Left lung (tissue), 10 donors: Measurements from ENCODE around the gene POLR2L. TPM values are rescaled to one million over a fixed set of nuclear protein-coding genes. Genes with fewer than 3 reads are reported as not detected.

Experiments used
- ATAC-seq: fragments of 200-7000 bp; cut with Tn5 transposase; one replicate; pipeline ENCODE4 v1.9.1; 2020; ENCODE audit warnings: moderate library complexity
- DNase-seq, 4 donors: peaks; one replicate each; pipeline ENCODE4 v3.0.0-alpha.2; 2013 to 2020
- H3K27ac ChIP-seq, 2 donors: fragments of 200-600 bp; sonication (generic) in 1 of 2; one replicate each; pipeline versions ENCODE4 v1.5.0 to v1.8.0; 2020 to 2021
- H3K27me3 ChIP-seq, 2 donors: fragments of 200-600 bp; sonication (generic) in 1 of 2; one replicate each; pipeline versions ENCODE4 v1.5.0 to v1.8.0; 2020 to 2021
- H3K36me3 ChIP-seq, 2 donors: fragments of 200-600 bp; sonication (generic) in 1 of 2; one replicate each; pipeline versions ENCODE4 v1.5.0 to v1.8.0; 2020 to 2021
- H3K4me1 ChIP-seq, 2 donors: fragments of 200-600 bp; one replicate each; pipeline ENCODE4 v1.8.0; 2021
- H3K4me3 ChIP-seq, 2 donors: fragments of 200-600 bp; sonication (generic) in 1 of 2; one replicate each; pipeline versions ENCODE4 v1.5.0 to v1.8.0; 2020 to 2021; ENCODE audit warnings: mild to moderate bottlenecking in 1 of 2
- H3K9me3 ChIP-seq, 2 donors: fragments of 200-600 bp; sonication (generic) in 1 of 2; one replicate each; pipeline versions ENCODE4 v1.5.0 to v1.8.0; 2020 to 2021
- intact Hi-C, 2 donors: fragments of 100-400 bp; cut with DNase I; formaldehyde crosslinking; loops; one replicate each; pipeline versions ENCODE4 v1.11.2 to v1.14.2; 2022
- polyA plus RNA-seq, 6 donors: library from polyadenylated mRNA; unstranded; fragments of 120-200 nt; gene quantifications; one replicate each; pipeline ENCODE4 v1.2.1, GENCODE V29; 2013; ENCODE audit not compliant: insufficient read length in 6 of 6
- total RNA-seq, 2 donors: library from RNA; stranded (reverse); fragmentation: NEBNext Ultra II Directional; extraction: Animal tissue kit (Norgen Biotek cat#: 25700); gene quantifications; one replicate each; pipeline ENCODE4 v1.2.1, GENCODE V29; 2021
- TF ChIP-seq, protein P1 (sequence below), 2 donors: fragments of 200-600 bp; sonication (generic) in 1 of 2; IDR thresholded peaks; one replicate each; pipeline versions ENCODE4 v1.5.0 to v1.8.0; 2021; ENCODE audit warnings: antibody characterized with exemption in 2 of 2
- donor health status: DM: no; HTN: yes; CAD: no.
- donor health status: DM: no; HTN: no; CAD: no.

The POLR2L gene
- total and polyA plus RNA-seq, 8 donors: 65.2 to 227 (median 103) TPM

GRCh38 chr11:853682-854448 is 11.5 kb upstream of the POLR2L start:
- no peaks in the 10 kb centered on the region for H3K9me3 ChIP-seq
- peaks cover 8 to 23% of the 10 kb centered on the region in 2 donors for H3K4me1 ChIP-seq
- H3K4me3 ChIP-seq: no peak overlapping the region
- no peak overlapping the region for H3K27ac ChIP-seq
- H3K36me3 ChIP-seq: peaks cover 0 to 6% of the 10 kb centered on the region in 2 donors
- H3K27me3 ChIP-seq: peaks cover 0 to 18% of the 10 kb centered on the region in 2 donors
- no peak for DNase-seq
- intact Hi-C loops: no loop called here
- no peak for ATAC-seq
- TF ChIP-seq, protein P1, sequence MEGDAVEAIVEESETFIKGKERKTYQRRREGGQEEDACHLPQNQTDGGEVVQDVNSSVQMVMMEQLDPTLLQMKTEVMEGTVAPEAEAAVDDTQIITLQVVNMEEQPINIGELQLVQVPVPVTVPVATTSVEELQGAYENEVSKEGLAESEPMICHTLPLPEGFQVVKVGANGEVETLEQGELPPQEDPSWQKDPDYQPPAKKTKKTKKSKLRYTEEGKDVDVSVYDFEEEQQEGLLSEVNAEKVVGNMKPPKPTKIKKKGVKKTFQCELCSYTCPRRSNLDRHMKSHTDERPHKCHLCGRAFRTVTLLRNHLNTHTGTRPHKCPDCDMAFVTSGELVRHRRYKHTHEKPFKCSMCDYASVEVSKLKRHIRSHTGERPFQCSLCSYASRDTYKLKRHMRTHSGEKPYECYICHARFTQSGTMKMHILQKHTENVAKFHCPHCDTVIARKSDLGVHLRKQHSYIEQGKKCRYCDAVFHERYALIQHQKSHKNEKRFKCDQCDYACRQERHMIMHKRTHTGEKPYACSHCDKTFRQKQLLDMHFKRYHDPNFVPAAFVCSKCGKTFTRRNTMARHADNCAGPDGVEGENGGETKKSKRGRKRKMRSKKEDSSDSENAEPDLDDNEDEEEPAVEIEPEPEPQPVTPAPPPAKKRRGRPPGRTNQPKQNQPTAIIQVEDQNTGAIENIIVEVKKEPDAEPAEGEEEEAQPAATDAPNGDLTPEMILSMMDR (IDR thresholded peaks at IDR 0.05): no peak

GRCh38 chr11:852762-853161 is 10.4 kb upstream of the POLR2L start:
- intact Hi-C loops: no loop called here

DNA sequence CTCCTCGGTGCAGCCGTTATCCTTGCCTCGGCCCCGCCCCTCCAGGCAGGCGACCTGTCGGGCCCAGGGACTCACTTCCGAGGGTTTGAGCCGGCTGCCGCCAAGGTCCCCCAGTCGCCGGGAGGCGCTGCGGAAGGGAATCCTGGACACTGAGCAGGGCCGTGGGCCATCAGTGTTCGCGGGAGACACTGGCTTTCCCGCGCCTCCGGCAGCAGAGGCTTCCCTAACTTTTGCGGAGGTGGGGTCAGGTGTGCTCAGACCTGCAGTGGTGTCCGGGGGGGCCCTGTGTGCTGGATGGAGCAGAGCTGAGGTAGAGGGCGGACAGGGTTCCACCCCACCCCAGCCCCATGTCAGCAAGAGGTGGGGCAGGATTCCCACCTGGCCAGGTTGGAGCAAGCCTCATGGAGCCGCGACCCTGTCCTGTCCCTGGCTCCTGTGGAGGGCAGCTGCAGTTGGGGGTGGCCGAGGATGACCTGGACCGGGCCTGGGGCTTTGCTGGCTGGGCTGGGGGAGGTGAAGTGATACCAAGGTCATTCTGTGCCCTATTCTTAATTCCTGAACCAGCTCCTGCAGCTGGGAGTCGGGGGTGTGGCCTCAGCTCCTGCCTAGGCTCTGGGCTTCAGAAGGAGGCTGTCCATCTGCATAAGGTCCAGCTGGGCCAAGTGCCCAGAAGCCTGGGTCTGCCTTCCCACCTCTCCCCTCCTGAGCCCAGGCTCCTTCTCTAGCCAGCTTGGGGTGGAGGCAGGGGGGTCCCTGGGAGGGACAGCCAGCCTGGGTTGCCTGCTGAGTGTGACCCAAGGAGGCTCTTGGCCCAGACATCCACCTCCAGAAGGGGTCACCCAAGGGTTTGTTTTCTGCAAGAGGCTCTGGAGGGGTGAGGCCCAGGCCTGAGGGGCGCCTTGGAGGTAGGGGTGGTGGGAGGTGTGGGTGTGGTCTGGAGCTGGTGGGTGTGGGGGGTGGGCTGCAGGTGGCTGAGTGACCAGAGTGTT is 8.7 kb upstream of the POLR2L start:
- DNase-seq: no peak
- Histone ChIP-seq H3K27ac (no peak overlapping the region), H3K9me3 (no peaks in the 10 kb centered on the region), H3K4me3 (peak overlapping the region in 1 of 2 donors; percentile 53), H3K27me3 (peaks cover 0 to 30% of the 10 kb centered on the region in 2 donors), H3K4me1 (peaks cover 14 to 39% of the 10 kb centered on the region in 2 donors), H3K36me3 (peaks cover 0 to 5% of the 10 kb centered on the region in 2 donors)
- intact Hi-C loops: no loop called here
- no peak for ATAC-seq
- TF ChIP-seq, protein P1 (IDR thresholded peaks at IDR 0.05): no peak

More at GRCh38 chr11:852762-853161, 10.4 kb upstream of the POLR2L start:
- H3K27ac ChIP-seq: no peak overlapping the region
- ATAC-seq (no peak), DNase-seq (no peak)
- peaks cover 0 to 29% of the 10 kb centered on the region in 2 donors for H3K27me3 ChIP-seq
- TF ChIP-seq, protein P1 (IDR thresholded peaks at IDR 0.05): no peak
- peaks cover 0 to 6% of the 10 kb centered on the region in 2 donors for H3K36me3 ChIP-seq
- peaks cover 14 to 34% of the 10 kb centered on the region in 2 donors for H3K4me1 ChIP-seq
- H3K4me3 ChIP-seq: no peak overlapping the region
- H3K9me3 ChIP-seq: no peaks in the 10 kb centered on the region

DNA sequence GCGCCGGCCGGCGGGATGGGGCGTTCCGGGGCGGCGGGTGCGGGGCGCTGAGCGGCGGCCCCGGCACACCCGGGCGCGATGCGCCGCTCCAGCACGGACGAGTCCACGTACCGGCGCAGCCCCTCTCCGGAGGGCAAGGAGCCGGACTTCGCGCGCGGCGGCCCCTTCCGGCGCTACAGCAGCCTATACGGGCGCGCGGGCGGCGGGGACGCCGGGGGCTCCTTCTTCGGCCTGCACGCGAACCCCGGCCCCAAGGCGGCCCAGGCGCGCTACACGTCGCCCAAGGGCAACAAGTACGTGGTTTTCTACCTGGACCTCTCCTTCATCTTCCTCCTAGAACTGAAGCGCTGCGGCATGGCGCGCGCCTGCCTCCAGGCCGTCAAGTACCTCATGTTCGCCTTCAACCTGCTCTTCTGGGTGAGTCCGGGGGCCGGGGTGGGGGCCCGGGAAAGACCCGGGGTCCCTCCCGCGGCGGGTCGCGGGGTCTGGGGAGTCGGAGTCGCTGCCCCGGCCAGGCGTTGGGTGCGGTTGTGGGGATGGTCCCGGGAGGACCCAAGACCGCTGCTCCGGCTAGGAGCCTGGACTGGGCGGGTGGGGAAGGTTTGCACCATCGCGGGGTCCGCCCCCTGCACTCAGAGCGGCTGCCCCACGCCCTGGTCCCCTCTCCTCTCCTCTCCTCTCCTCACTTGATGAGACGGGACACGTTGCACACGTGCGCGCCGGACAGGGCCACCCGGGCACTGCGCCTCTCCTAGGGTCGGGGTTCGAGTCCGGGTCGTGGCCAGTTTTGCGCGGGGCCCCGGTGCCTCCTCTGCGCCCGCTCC is 7.8 kb upstream of the POLR2L start:
- intact Hi-C loops: no loop called here
- Histone ChIP-seq H3K27ac (no peak overlapping the region), H3K4me1 (peaks cover 22 to 48% of the 10 kb centered on the region in 2 donors)

More for the DNA sequence above, 7.8 kb upstream of the POLR2L start:
- H3K36me3 ChIP-seq: no peaks in the 10 kb centered on the region
- TF ChIP-seq, protein P1 (IDR thresholded peaks at IDR 0.05): no peak
- peaks cover 0 to 30% of the 10 kb centered on the region in 2 donors for H3K27me3 ChIP-seq
- no peaks in the 10 kb centered on the region for H3K9me3 ChIP-seq
- H3K4me3 ChIP-seq: peak overlapping the region; percentile 24 to 53
- DNase-seq (peak in 1 of 4 donors; percentile 79), ATAC-seq (no peak)
